GM19372 (cell line): ENCODE data around the gene TNFRSF19.
"Not testable (repeated sequence)": the region's sequence is repeated elsewhere in the genome, so short reads cannot be mapped to it uniquely, and the experiment has no call there.

Experiments used
- ATAC-seq: cut with Tn5 transposase; IDR thresholded peaks from one replicate; pipeline ENCODE4 v1.9.1; 2021; ENCODE audit warnings: mild to moderate bottlenecking, low read depth, moderate library complexity; ENCODE audit not compliant: unreplicated experiment

Gene TNFRSF19

GRCh38 chr13:23570099-23570920, at the start of gene TNFRSF19:
TNFRSF19 (plus strand) TSS chr13:23570412; CDS start chr13:23590184, 19,772 bp downstream.
- no peak for ATAC-seq

- ATAC-seq, result not testable (repeated sequence)
These were observed 40.3 kb upstream of the TNFRSF19 start for GRCh38 chr13:23529926-23530325.

- ATAC-seq, result no peak
These were observed 38.8 kb upstream of the TNFRSF19 start for GRCh38 chr13:23531446-23531845.

GRCh38 chr13:23534090-23534489, 36.1 kb upstream of the TNFRSF19 start:
- no peak for ATAC-seq

DNA sequence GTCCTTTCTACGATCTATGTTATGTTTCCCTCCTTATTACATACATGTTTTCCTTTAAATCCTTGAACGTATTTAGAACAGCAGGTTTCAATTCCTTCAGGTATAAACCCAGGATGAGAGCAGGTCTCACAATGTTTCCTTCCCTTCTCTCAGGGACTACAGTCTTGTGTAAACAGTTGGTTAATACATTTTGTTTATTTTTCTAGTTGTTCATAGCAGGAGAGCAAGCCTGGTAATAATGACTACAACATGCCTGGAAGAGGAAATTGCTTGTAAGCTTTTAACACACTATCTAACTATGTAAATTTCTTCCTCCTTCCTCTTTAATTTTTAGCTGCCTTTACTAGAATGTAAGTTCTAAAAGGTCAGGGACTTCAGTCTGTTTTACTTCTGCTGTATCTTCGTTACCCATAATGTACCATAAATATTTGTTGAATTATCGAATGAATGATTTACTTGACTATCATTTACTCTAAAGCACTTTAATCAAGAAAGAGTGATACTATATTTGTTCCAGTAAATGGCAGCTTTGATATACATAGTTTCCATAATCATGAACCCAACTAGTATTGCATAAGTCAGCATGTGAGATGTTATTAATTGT, 28.9 kb upstream of the TNFRSF19 start:
- no peak for ATAC-seq

- no peak for ATAC-seq
These were observed 25.5 kb upstream of the TNFRSF19 start for GRCh38 chr13:23544668-23545067.

DNA sequence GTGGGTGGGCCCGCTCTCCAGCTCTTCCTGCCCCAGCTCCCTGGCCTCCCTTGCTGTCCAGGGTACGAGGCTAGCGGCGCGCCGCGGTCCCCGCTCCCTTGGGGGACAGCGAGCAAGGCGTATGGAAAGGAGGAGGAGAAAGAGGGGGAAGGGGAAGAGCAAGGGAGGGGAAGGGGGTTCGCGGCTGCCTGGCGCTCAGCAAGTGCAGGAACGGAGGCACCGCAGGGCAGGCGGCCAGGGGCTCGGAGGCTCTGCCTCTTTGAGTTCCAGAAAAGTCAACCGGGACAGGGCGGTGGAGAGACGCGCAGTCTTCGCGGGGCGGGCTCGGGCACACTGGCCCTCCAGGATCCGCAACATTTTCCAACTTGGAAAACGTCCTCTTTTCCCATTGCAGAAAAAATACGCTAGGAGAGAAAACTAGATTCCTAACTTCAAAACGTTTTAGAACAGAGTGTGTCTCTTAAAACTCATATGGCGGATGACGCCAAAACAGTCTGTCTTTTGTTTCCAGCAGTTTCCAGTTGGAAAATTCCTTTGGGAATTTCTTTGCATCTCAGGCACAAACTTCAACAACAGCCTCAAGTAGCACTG, 23.1 kb upstream of the TNFRSF19 start:
- ATAC-seq, result no peak

- ATAC-seq, result no peak
These were observed 20.5 kb upstream of the TNFRSF19 start for GRCh38 chr13:23549724-23550123.

- no peak for ATAC-seq
These were observed 20.0 kb upstream of the TNFRSF19 start for GRCh38 chr13:23550163-23550562.

- ATAC-seq, result no peak
These were observed 18.8 kb upstream of the TNFRSF19 start for GRCh38 chr13:23551213-23552008.

GRCh38 chr13:23552171-23552570, 18.0 kb upstream of the TNFRSF19 start:
- ATAC-seq, result no peak

GRCh38 chr13:23552661-23553060, 17.6 kb upstream of the TNFRSF19 start:
- ATAC-seq, result no peak

DNA sequence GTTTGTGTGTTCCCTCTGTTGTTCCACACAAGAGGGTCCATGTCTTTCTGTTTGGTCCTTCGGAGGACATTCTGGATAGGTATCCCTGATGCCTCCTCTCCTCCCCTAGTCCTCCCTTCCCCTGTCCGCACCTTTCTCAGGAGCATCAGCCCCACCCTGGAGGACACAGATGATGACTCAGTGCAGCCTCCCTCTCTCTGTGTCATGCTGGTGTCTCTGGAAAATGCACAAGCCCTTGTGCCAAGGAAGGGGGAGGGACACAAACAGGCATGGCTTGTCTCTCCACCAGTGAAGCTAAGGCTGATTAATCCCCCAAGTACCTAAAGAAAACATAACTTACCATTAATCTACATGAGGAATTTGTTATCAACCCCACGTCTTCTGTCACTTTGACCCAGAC, 16.2 kb upstream of the TNFRSF19 start:
- ATAC-seq, result no peak

GRCh38 chr13:23557043-23557442, 13.2 kb upstream of the TNFRSF19 start:
- ATAC-seq, result no peak

- ATAC-seq, result no peak
These were observed 12.5 kb upstream of the TNFRSF19 start for GRCh38 chr13:23557733-23558132.

- no peak for ATAC-seq
These were observed 11.3 kb upstream of the TNFRSF19 start for GRCh38 chr13:23558675-23559536.

DNA sequence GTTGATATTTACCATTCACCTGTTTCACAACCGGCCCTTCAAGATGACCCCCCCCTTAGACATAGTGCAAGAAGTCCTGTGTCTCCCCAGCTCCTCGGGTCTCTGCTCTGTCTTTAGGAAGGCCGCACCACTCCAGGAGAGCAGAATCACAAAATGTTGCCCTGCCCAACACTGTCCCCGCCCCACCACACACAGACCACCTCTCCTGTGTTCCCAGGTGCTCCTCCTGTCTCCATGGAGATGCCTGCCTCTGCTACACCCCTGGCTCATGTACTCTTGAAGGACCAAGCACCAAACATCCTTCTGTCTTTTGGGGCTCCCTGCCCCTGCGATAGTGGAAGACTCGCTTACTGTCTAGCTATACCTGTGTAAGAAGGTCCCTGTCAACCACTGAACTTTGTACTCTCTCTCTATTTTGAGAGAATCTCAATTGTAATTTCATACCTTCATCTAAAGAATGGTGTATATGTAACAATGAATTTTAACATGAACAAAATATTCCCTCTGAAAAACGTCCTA, 9.6 kb upstream of the TNFRSF19 start:
- ATAC-seq, result no peak

DNA sequence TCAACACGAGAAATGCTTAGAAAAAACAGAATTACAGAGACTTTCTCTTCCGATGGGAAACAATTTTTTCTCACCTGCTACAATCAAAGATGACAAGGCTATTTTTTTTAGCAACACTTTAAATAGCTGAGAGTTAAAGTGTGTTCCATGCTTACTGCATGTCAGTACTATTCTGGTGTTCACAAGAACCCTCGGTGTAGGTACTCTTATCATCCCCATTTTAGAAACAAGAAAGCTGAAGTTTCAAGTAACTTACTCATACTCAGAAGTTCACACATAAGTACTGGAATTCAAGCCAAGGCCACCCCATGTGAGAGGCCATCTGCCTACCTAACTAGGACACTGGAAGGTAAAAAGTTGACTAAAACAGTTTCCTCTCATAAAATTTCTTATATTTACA, 9.0 kb upstream of the TNFRSF19 start:
- ATAC-seq, result no peak

- ATAC-seq, result no peak
These were observed 6.9 kb upstream of the TNFRSF19 start for GRCh38 chr13:23563085-23563845.
